Measurements from ENCODE around the gene LRSAM1.

LRSAM1 gene

DNA sequence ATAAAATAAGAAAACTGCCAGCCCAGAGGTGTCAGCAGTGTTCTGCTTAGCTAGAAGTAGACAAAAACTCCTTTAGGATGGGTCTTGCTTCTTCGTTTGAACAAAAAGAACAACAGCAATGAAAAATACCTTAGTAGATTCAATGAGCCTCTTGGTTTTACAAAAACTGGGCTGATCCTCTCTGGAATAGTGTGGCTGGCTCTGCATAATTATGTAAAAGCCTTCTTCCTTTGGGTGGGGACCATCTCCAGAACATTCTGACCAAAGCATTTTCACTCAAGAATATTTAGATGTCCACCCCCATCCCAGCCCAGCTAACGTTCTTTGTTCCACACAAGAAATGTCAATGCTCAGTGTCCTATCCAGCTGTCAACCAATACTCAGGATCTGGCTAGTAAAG is 63.2 kb downstream of the LRSAM1 start:
- TF ChIP-seq, protein P1, sequence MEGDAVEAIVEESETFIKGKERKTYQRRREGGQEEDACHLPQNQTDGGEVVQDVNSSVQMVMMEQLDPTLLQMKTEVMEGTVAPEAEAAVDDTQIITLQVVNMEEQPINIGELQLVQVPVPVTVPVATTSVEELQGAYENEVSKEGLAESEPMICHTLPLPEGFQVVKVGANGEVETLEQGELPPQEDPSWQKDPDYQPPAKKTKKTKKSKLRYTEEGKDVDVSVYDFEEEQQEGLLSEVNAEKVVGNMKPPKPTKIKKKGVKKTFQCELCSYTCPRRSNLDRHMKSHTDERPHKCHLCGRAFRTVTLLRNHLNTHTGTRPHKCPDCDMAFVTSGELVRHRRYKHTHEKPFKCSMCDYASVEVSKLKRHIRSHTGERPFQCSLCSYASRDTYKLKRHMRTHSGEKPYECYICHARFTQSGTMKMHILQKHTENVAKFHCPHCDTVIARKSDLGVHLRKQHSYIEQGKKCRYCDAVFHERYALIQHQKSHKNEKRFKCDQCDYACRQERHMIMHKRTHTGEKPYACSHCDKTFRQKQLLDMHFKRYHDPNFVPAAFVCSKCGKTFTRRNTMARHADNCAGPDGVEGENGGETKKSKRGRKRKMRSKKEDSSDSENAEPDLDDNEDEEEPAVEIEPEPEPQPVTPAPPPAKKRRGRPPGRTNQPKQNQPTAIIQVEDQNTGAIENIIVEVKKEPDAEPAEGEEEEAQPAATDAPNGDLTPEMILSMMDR (IDR thresholded peaks at IDR 0.05; ENCODE audit: insufficient read depth, low read length, poor library complexity, severe bottlenecking) = no peak
- TF ChIP-seq EZH2phosphoT487 (conservative IDR thresholded peaks at IDR 0.05; ENCODE audit: low read length) = no peak
- Histone ChIP-seq H3F3A (ENCODE audit: insufficient read depth) (no peaks in the 10 kb centered on the region), H3K27ac (ENCODE audit: low read depth, low read length) (no peak overlapping the region), H3K4me2 (ENCODE audit: low read depth, low read length, poor library complexity, severe bottlenecking) (no peak overlapping the region), H3K4me3 (ENCODE audit: insufficient read depth, low read length, poor library complexity, severe bottlenecking) (no peak overlapping the region), H3K9me3 (ENCODE audit: insufficient read depth, low read length) (no peaks in the 10 kb centered on the region), H3K9me2 (replicated peaks; ENCODE audit: insufficient read depth, low read length) (no peaks in the 10 kb centered on the region), H4K20me1 (ENCODE audit: low read depth, low read length) (no peaks in the 10 kb centered on the region), H3K9ac (ENCODE audit: low read length) (no peak overlapping the region), H2AFZ (ENCODE audit: low read depth, low read length, severe bottlenecking) (no peak overlapping the region), H3K36me3 (ENCODE audit: low read length) (no peaks in the 10 kb centered on the region), H3K79me2 (ENCODE audit: insufficient read depth, low read length) (no peaks in the 10 kb centered on the region), H3K27me3 (ENCODE audit: low read length) (no peaks in the 10 kb centered on the region)

DNA sequence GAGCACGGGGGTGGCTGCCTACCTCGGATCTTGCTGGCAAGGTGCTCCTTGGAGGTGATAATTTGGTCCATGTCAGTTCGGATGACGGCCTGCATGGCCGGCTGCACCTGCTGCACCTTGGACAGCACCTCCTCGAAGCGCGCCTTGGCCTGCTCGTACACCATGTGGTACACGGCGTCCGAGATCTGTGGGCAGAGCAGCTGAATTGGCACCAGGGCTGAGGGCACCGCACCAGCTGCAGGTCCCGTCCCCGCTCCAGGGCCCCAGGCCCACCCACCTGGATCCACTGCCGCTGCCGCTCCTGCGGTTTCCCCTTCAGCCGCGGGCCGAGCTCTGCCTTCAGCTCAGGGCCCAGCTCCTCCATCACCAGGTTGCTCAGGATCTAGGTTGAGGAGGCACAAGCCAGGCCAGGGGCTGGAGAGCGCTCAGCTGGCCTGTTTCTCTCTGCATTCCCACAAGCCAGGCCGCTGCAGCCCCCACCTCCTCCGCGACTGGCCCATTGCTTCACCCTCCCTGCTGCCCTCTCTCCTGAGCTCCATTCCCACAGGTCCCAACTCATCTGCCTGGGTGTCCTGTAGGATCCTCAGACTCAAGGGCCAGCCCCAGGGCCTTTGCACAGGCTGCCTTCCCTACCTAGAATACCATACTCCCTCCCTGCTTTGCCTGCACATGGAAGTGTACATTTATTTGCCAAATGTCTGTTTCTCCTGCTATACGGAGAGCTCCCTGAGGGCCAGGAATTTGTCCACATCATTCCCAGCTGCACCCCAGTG is 65.7 kb downstream of the LRSAM1 start:
- TF ChIP-seq, protein P1 (IDR thresholded peaks at IDR 0.05; ENCODE audit: insufficient read depth, low read length, poor library complexity, severe bottlenecking) = no peak
- no peak for TF ChIP-seq EZH2phosphoT487 (conservative IDR thresholded peaks at IDR 0.05; ENCODE audit: low read length)
- no peaks in the 10 kb centered on the region for H3K36me3 ChIP-seq (ENCODE audit: low read length)
- H3K9ac ChIP-seq (ENCODE audit: low read length) = no peak overlapping the region
- H3F3A ChIP-seq (ENCODE audit: insufficient read depth) = no peaks in the 10 kb centered on the region
- H3K79me2 ChIP-seq (ENCODE audit: insufficient read depth, low read length) = no peaks in the 10 kb centered on the region
- H3K9me3 ChIP-seq (ENCODE audit: insufficient read depth, low read length) = no peaks in the 10 kb centered on the region
- no peak overlapping the region for H2AFZ ChIP-seq (ENCODE audit: low read depth, low read length, severe bottlenecking)
- no peak overlapping the region for H3K4me3 ChIP-seq (ENCODE audit: insufficient read depth, low read length, poor library complexity, severe bottlenecking)
- H4K20me1 ChIP-seq (ENCODE audit: low read depth, low read length) = no peaks in the 10 kb centered on the region
- no peak overlapping the region for H3K27ac ChIP-seq (ENCODE audit: low read depth, low read length)
- no peaks in the 10 kb centered on the region for H3K27me3 ChIP-seq (ENCODE audit: low read length)
- no peaks in the 10 kb centered on the region for H3K9me2 ChIP-seq (replicated peaks; ENCODE audit: insufficient read depth, low read length)
- no peak overlapping the region for H3K4me2 ChIP-seq (ENCODE audit: low read depth, low read length, poor library complexity, severe bottlenecking)

GRCh38 chr9:127517620-127518019 is 66.3 kb downstream of the LRSAM1 start:
- H3K36me3 ChIP-seq (ENCODE audit: low read length) = no peaks in the 10 kb centered on the region

More at GRCh38 chr9:127517620-127518019, 66.3 kb downstream of the LRSAM1 start:
- no peaks in the 10 kb centered on the region for H3K9me2 ChIP-seq (replicated peaks; ENCODE audit: insufficient read depth, low read length)
- no peaks in the 10 kb centered on the region for H3F3A ChIP-seq (ENCODE audit: insufficient read depth)
- no peak overlapping the region for H3K9ac ChIP-seq (ENCODE audit: low read length)
- H3K27ac ChIP-seq (ENCODE audit: low read depth, low read length) = no peak overlapping the region
- H3K79me2 ChIP-seq (ENCODE audit: insufficient read depth, low read length) = no peaks in the 10 kb centered on the region
- H3K4me3 ChIP-seq (ENCODE audit: insufficient read depth, low read length, poor library complexity, severe bottlenecking) = no peak overlapping the region
- no peak overlapping the region for H3K4me2 ChIP-seq (ENCODE audit: low read depth, low read length, poor library complexity, severe bottlenecking)
- no peak overlapping the region for H2AFZ ChIP-seq (ENCODE audit: low read depth, low read length, severe bottlenecking)
- TF ChIP-seq, protein P1 (IDR thresholded peaks at IDR 0.05; ENCODE audit: insufficient read depth, low read length, poor library complexity, severe bottlenecking) = no peak
- TF ChIP-seq EZH2phosphoT487 (conservative IDR thresholded peaks at IDR 0.05; ENCODE audit: low read length) = no peak
- H4K20me1 ChIP-seq (ENCODE audit: low read depth, low read length) = no peaks in the 10 kb centered on the region
- H3K27me3 ChIP-seq (ENCODE audit: low read length) = no peaks in the 10 kb centered on the region
- H3K9me3 ChIP-seq (ENCODE audit: insufficient read depth, low read length) = peaks cover 2% of the 10 kb centered on the region; the same call in 1 of the 2 replicates

Measured in SU-DHL-6 (cell line).